SK-N-MC (cell line): ENCODE measurements around the gene PTPRN2.
"Not testable (repeated sequence)": the region's sequence is repeated elsewhere in the genome, so short reads cannot be mapped to it uniquely, and the experiment has no call there.

Experiments used
- DNase-seq: peaks from one replicate; pipeline ENCODE4 v3.0.0-alpha.2; 2011; ENCODE audit warnings: low read depth, low spot score
- H3K27ac ChIP-seq: fragments of 200-600 bp; sonication (generic); 2 replicates; pipeline ENCODE4 v1.5.1; 2016; ENCODE audit warnings: mixed run types
- H3K36me3 ChIP-seq: fragments of 200-600 bp; sonication (generic); 2 replicates; pipeline ENCODE4 v1.6.1; 2017; ENCODE audit warnings: antibody characterized with exemption, low read length, mixed read lengths; ENCODE audit not compliant: insufficient read depth
- H3K4me3 ChIP-seq: fragments of 200-600 bp; sonication (generic); 2 replicates; pipeline ENCODE4 v1.5.1; 2016
- H3K9ac ChIP-seq: fragments of 200-600 bp; sonication (generic); 2 replicates; pipeline ENCODE4 v1.8.0; 2017; ENCODE audit warnings: mixed run types, mixed read lengths; ENCODE audit not compliant: insufficient read length
- H3K9me3 ChIP-seq: fragments of 200-600 bp; sonication (generic); 2 replicates; pipeline ENCODE4 v1.6.1; 2017; ENCODE audit warnings: low read depth, mild to moderate bottlenecking, antibody characterized with exemption, low read length, moderate library complexity, mixed read lengths
- EZH2 ChIP-seq: fragments of 200-600 bp; sonication (generic); IDR thresholded peaks from one replicate; pipeline ENCODE4 v1.6.1; 2017; ENCODE audit warnings: antibody characterized with exemption
- FOXP2 ChIP-seq: optimal IDR thresholded peaks from 2 replicates; pipeline ENCODE3; 2011; ENCODE audit warnings: mild to moderate bottlenecking, moderate library complexity; ENCODE audit not compliant: insufficient read depth; ENCODE audit errors: extremely low read length, control extremely low read depth
- POLR2AphosphoS5 ChIP-seq: IDR thresholded peaks from 2 replicates; pipeline ENCODE4 v1.6.1; 2012; ENCODE audit warnings: mild to moderate bottlenecking, low read depth, low read length, borderline replicate concordance

Gene PTPRN2

DNA sequence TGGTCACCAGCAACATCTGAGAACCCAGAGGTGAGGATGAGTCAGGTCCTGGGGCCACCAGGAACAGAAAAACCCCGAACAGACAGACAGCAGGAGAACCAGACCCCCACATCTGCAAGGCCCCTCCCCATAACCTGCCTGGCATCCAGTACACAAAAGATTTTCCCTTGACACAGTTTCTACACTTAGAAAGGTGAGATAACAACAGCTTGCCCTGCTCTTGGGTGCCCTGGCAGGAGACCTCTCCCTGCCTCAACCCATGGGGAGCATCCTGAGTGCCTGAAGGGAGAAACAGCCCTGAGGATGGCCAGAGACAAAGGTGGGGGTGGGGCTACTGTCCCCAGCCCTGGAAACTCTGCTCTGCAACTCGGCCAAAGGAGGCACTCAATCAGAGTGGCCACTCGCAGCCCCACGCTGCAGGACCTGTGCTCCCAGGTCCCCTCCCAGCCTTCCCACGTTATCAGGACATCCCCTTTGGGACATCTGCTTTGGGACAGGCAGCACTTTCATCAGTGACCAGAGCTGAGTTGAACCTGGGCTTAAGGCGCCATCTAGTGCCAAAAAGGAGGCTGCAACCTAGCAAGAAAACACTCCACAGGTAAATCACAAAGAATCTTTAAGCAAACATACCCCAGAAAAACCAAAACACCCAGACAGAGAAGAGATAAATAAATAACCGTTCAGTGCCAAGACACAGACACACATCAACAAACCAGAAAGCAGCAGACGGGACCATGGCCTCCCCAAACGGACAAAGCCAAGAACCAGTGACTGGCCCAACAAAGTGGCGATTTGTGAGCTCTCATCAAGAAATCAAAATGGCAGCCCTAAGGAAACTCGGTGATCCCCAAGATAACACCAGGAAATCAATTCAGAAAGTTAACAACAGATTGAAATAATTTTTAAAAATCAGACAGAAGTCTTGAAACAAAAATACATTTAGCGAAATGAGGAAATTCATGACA lies 233.7 kb downstream of the PTPRN2 start:
- no peak for TF ChIP-seq POLR2AphosphoS5
- TF ChIP-seq FOXP2, result no peak
- no peak for TF ChIP-seq EZH2
- no peak overlapping the region for H3K27ac ChIP-seq
- H3K9me3 ChIP-seq, result no peaks in the 10 kb centered on the region
- no peak overlapping the region for H3K4me3 ChIP-seq
- no peak for DNase-seq
- H3K9ac ChIP-seq, result no peak overlapping the region
- no peaks in the 10 kb centered on the region for H3K36me3 ChIP-seq

DNA sequence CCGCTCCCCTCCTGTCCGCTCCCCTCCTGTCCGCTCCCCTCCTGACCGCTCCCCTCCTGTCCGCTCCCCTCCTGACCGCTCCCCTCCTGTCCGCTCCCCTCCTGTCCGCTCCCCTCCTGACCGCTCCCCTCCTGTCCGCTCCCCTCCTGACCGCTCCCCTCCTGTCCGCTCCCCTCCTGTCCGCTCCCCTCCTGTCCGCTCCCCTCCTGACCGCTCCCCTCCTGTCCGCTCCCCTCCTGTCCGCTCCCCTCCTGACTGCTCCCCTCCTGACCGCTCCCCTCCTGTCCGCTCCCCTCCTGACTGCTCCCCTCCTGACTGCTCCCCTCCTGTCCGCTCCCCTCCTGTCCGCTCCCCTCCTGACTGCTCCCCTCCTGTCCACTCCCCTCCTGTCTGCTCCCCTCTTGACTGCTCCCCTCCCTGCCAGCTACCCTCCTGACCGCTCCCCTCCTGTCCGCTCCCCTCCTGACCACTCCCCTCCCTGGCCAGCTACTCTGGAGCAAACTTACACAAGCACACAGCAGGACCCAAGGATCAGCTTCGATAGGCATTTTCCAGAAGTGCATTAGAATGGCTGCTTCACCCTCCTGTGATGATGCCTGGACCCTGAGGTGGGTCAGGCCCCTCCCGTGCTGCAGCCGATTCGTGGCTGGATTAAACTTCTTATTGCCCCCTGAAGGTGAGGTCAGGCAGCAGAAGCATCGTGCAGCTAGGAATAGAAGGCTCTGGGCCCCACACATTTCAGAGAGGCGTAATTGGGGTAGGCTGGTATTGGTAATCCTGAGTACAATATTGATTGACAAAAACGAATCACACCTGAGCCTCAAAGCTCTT lies 235.5 kb downstream of the PTPRN2 start:
- not testable (repeated sequence) for DNase-seq, H3K9me3 ChIP-seq, H3K27ac ChIP-seq, H3K36me3 ChIP-seq, H3K4me3 ChIP-seq, H3K9ac ChIP-seq

DNA sequence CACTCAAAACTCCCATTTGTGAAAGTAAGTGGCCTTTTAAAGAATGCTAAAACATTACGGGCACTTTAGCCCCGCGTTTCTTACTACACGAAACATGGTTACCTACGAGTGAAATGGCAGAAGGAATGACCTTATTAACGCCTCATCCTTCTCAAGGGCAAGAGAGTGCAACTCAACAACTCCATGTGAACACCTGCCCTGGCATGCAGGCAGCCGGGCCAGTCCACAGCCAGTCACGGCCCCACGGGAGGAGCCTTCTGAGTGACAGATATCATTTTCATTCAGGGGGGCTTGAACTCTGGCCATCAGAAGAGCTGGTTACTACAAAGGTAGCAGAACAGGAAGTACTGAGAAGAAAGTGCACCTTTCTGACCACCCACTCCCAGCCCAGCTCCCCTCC lies 236.1 kb downstream of the PTPRN2 start:
- Histone ChIP-seq H3K9ac (no peak overlapping the region), H3K36me3 (no peaks in the 10 kb centered on the region), H3K27ac (no peak overlapping the region), H3K4me3 (no peak overlapping the region), H3K9me3 (no peaks in the 10 kb centered on the region)
- TF ChIP-seq EZH2, result no peak
- TF ChIP-seq FOXP2, result no peak
- no peak for TF ChIP-seq POLR2AphosphoS5
- DNase-seq, result no peak

DNA sequence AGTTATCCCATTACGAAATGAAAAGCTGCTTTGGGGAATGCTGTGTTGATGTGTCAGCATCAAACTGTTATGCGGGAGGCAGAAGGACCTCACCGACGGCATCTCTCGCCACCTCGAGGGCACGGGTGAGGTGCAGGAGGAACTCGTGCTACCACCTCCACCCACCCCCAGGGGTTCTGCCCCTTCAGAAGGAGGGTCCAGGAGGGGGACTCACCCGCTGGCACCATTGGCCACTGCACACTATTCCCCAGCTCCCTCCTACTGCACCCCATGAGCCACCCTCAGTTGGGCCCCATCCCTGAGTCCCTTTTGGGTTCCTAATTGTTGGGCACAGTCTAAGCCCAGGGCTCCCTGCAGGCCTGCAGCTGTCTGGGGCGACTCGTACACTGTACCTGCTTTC lies 236.6 kb downstream of the PTPRN2 start:
- no peak overlapping the region for H3K9ac ChIP-seq
- no peak for DNase-seq

DNA sequence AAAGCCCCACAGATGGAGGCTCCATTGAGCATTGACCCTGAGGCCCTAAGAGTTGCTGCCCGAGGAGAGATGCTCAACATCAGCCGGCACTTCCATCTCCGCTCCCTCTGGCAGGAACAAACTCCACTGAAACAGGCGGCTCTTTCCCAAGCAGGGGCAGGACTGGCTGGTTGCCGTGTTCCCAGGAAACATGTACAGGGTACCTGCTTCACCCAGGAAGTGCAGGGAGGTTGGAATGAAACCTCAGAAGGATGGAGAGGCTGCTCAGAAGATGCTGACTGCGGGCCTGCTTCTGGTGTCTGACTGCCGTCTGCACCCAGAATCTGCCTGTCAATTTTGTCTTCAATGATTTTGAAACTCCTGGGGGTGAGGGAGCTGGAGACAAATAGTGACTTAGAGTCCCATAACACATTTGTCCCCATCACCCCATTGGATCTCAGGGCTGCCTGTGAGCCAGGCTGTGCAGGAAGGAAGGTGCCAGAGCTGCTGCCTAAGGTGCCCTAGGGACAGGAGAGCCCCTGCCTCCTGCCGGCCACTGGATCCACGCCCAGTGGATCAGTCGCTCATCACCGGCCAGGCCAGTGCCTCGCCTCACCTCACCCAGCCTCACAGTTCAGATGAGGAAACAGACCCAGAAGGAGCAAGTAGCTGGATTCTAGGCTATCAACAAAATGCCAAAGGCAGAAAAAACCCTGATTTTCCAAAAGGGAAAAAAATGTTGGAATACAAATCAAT lies 237.3 kb downstream of the PTPRN2 start:
- Histone ChIP-seq H3K4me3 (no peak overlapping the region), H3K36me3 (no peaks in the 10 kb centered on the region), H3K9me3 (no peaks in the 10 kb centered on the region), H3K27ac (no peak overlapping the region), H3K9ac (no peak overlapping the region)
- TF ChIP-seq POLR2AphosphoS5, result no peak
- no peak for TF ChIP-seq EZH2
- no peak for DNase-seq

More for the DNA sequence above, 236.6 kb downstream of the PTPRN2 start:
- Histone ChIP-seq H3K27ac (no peak overlapping the region), H3K9me3 (no peaks in the 10 kb centered on the region), H3K36me3 (no peaks in the 10 kb centered on the region), H3K4me3 (no peak overlapping the region)
- TF ChIP-seq EZH2 (no peak), POLR2AphosphoS5 (no peak), FOXP2 (no peak)

DNA sequence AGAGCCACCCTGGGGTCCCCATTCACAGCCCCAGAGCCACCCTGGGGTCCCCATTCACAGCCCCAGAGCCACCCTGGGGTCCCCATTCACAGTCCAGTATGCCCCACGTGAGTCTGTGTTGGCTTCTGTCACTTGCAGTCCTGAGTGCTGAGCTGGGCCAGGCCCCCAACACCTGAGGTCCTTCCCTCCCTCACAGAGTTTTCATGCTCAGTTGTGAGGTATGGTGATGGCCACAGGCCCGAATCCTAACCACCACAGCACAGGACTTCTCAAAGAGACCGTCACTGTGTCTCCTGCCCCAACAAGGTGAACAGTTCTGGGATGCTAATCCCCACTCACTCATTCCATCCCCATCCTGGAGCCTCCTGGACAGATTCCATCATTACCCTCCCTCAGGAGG lies 239.2 kb downstream of the PTPRN2 start:
- Histone ChIP-seq H3K27ac (no peak overlapping the region), H3K4me3 (no peak overlapping the region), H3K9me3 (no peaks in the 10 kb centered on the region), H3K36me3 (no peaks in the 10 kb centered on the region), H3K9ac (no peak overlapping the region)
- no peak for DNase-seq
- TF ChIP-seq POLR2AphosphoS5 (no peak), FOXP2 (no peak), EZH2 (no peak)

DNA sequence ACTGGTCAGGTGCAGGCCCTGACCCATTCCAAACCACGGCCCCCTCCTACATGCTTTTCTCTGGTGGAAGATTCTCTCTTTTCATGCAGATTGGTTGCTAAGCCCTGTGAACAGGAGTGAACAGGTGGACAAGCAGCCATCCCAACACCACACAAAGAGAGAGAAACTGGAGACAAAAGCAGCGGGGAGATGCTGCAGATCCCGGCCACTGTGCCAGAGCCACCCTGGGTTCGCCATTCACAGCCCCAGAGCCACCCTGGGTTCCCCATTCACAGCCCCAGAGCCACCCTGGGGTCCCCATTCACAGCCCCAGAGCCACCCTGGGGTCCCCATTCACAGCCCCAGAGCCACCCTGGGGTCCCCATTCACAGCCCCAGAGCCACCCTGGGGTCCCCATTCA lies 239.6 kb downstream of the PTPRN2 start:
- not testable (repeated sequence) for H3K9ac ChIP-seq, H3K4me3 ChIP-seq, H3K27ac ChIP-seq, H3K36me3 ChIP-seq, DNase-seq, H3K9me3 ChIP-seq

DNA sequence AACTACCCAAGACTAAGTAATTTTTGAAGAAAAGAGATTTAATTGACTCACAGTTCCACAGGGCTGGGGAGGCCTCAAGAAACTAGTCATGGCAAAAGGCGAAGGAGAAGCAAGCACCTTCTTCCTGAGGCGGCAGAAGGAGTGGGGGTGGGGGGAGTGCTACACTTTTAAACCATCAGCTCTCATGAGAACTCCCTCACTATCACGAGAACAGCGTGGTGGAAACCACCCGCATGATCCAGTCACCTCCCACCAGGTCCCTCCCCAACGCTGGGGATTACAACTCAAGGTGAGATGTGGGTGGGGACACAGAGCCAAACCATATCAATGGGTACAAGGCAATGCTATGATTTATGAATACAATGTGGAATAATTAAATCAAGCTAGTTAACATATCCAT lies 241.9 kb downstream of the PTPRN2 start:
- no peaks in the 10 kb centered on the region for H3K9me3 ChIP-seq
- DNase-seq, result no peak
- H3K27ac ChIP-seq, result no peak overlapping the region
- H3K36me3 ChIP-seq, result no peaks in the 10 kb centered on the region
- TF ChIP-seq POLR2AphosphoS5, result no peak
- no peak for TF ChIP-seq EZH2
- TF ChIP-seq FOXP2, result no peak
- no peak overlapping the region for H3K9ac ChIP-seq
- H3K4me3 ChIP-seq, result no peak overlapping the region
